GM21381 (cell line): ENCODE results near the gene ZNF593.

Experiments
- ATAC-seq: cut with Tn5 transposase; IDR thresholded peaks from one replicate; pipeline ENCODE4 v1.9.1; 2021; ENCODE audit warnings: mild to moderate bottlenecking, moderate library complexity; ENCODE audit not compliant: unreplicated experiment

The ZNF593 gene

DNA sequence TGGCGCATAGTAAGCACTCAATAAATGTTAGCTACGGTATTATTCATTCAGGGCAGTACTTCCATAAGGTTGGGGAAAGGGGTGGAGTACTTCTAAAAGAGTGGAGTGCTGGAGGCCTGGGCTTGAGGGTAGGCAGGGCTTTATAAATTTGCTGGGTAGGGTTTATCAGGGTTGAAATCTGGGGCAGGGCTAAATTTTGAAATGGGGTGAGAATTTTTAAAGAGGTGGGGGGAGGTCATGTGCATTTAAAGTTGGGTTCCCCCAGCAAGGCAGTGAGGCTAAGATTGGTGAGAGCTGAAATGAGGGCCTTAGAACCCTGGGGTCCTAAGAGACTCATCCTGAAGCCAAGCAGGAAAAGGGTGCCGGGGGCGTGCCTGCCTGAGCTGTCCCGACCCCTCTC is 30.7 kb downstream of the ZNF593 start:
- ATAC-seq, result no peak

DNA sequence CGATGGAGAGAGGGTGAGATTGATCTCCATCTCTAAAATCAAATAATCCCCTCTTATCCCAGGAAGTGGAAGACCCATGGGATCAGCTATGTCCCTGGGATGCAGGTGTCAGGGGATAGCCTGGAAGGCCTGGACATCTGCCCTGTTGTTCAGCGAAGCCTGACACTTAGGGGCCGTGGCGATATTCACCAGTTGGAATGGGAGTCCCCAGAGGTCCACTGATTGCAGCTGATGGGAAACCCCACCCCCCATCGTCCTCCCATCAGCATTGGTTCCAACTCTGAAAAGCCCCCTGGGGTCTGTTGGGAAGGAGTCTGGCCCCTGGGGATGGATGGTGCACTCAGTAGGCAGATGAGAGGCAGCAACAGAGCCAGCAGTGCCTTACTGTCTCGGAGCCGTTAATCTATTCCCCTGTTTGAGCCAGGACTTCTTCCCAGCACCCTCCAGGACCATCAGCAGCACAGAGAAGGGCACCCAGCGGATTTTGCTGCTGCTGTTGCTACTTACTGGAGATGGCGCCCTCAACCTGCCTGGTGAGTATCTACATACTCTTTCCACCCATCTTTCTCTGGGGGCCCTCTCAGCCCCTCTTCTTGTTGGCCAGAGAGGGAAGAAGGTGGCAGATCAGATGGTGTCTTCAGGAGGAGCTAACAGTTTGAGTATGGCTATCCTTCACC is 34.1 kb downstream of the ZNF593 start:
- no peak for ATAC-seq

- no peak for ATAC-seq
Observed at GRCh38 chr1:26210147-26210870, 40.6 kb downstream of the ZNF593 start.

- no peak for ATAC-seq
Observed at GRCh38 chr1:26212726-26213125, 43.0 kb downstream of the ZNF593 start.

DNA sequence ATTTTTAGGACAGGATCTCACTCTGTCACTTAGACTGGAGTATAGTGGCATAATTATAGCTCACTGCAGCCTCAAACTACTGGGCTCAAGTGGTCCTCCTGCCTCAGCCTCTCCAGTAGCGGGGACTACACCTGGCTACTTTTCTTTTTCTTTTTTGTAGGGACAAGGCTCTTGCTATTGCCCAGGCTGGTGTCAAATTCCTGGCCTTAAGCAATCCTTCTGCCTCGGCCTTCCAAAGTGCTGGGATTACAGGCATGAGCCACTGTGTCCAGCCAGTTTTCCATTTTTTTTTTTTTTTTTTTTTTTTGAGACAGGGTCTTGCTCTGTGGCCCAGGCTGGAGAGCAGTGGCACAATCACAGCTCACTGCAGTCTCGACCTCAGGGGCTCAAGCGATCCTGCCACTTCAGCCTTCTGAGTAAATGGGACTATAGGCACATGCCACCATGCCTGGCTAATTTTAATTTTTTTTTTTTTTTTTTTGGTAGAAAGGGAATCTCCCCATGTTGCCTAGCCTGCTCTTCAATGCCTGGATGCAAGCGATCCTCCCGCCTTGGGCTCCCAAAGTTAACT is 43.7 kb downstream of the ZNF593 start:
- no peak for ATAC-seq

DNA sequence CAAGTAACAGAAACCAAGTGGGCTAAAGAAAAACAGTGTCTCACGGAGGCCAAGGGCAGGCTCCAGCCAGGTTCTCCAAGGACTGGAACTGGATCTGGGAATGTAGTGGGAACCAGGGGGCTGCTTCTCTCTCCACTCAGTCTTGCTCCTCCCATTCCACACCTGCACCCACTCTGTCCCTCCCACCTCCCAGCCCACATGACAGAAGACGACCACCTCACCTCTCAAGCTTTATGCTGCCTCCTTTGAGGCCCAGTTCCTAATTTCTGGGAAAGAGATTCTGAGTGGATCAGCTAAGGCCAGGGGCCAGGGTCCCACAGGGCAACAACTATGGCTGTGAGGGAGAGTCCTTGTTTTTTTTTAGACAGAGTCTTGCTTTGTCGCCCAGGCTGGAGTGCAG is 45.5 kb downstream of the ZNF593 start:
- ATAC-seq, result no peak

DNA sequence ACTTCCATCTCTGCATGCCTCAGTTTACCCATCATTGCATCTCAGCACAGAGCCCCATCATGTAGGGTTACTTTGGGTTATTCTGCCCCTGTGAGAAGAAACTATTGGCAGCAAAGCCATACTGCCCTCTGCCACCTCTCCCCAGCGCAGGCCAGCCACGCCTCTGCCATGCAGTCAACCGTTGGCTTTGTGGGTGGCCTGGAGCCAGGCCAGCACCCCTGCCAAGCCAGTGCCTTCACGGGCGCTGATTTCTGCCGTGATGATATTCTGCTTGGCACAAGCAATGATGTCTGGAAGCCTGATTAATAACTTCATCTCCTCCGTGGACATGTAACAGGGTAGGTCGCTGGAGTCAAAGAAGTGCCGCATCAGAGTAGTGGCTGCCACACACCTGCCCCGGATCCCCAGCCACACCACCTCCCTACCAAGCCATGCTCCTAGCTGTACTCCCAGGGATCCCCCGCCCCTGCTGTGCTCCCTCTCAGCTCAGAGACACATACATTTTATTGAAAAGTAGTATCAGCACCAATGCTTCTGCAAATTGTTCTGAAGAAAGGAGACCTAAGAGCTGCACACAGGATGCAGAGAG is 49.3 kb downstream of the ZNF593 start:
- no peak for ATAC-seq
